Pancreas (tissue), 10 donors: Measurements from ENCODE around the gene BRCC3. TPM values are rescaled to one million over a fixed set of nuclear protein-coding genes. Genes with fewer than 3 reads are reported as not detected.

Experiments used
- ATAC-seq, 4 donors: fragments of 200-7000 bp; cut with Tn5 transposase; one replicate each; pipeline versions ENCODE4 v1.8.0 to v1.9.1; 2020; ENCODE audit warnings: mild to moderate bottlenecking in 4 of 4, moderate library complexity in 4 of 4
- DNase-seq, 6 donors: peaks; one replicate each; pipeline ENCODE4 v3.0.0-alpha.2; 2020
- FAIRE-seq: peaks from 2 replicates; lab custom pipeline; 2012; peaks lifted over from hg19 to GRCh38; lab: Jason Lieb, UNC
- H3K27ac ChIP-seq, 4 donors: fragments of 200-600 bp; sonication (generic); 1 replicate in 3 of 4; 2 replicates in 1 of 4; pipeline versions ENCODE4 v1.5.0 to v1.8.0; 2020
- H3K27me3 ChIP-seq, 4 donors: fragments of 200-600 bp; one replicate each; pipeline ENCODE4 v1.8.0; 2021
- H3K36me3 ChIP-seq, 3 donors: fragments of 200-600 bp; sonication (generic) in 1 of 3; one replicate each; pipeline versions ENCODE4 v1.5.0 to v1.8.0; 2020 to 2021
- H3K4me1 ChIP-seq, 3 donors: fragments of 200-600 bp; one replicate each; pipeline ENCODE4 v1.8.0; 2021
- H3K4me3 ChIP-seq, 4 donors: fragments of 200-600 bp; sonication (generic) in 2 of 4; one replicate each; pipeline versions ENCODE4 v1.5.0 to v1.8.0; 2020 to 2021
- H3K9me3 ChIP-seq, 4 donors: fragments of 200-600 bp; one replicate each; pipeline ENCODE4 v1.8.0; 2021
- WGBS, 2 donors: extraction: QIAGEN DNeasy Blood & Tissue Kit; methylation state at CpG; one replicate each; pipeline ENCODE4 v1.1.7; 2013; 5-methylcytosine and 5-hydroxymethylcytosine counted together
- intact Hi-C, 3 donors: fragments of 100-400 bp; cut with DNase I; formaldehyde crosslinking; loops; one replicate each; pipeline versions ENCODE4 v1.11.1 to v1.14.2; 2022
- polyA plus RNA-seq, 2 donors: library from polyadenylated mRNA; stranded (reverse); fragments of 200-250 nt; gene quantifications; one replicate each; pipeline ENCODE4 v1.2.3, GENCODE V29; 2013
- total RNA-seq, 6 donors: library from RNA; stranded (reverse); fragmentation: NEBNext Ultra II Directional in 4 of 6; extraction: Animal tissue kit (Norgen Biotek cat#: 25700) in 4 of 6; gene quantifications; one replicate each; pipeline versions ENCODE4 v1.2.1 to v1.2.4, GENCODE V29; 2021 to 2023
- TF ChIP-seq, protein P1 (sequence below), 4 donors: fragments of 200-600 bp; sonication (generic) in 3 of 4; IDR thresholded peaks; one replicate each; pipeline versions ENCODE4 v1.5.0 to v1.8.0; 2021; ENCODE audit warnings: antibody characterized with exemption in 4 of 4
- donor health status: healthy with polysubstance abuse.
- donor health status: DM: no; HTN: no; CAD: no; lungs with moderate emphysema.
- donor health status: DM: no; HTN: no; CAD: no.
- donor health status: control.
- donor health status: control.
- donor health status: Bipolar disorder and iron deficiency.
- donor health status: DM: yes; HTN: yes; CAD: no.
- donor health status: DM: no; HTN: no; CAD: no.
- donor health status: DM: no; HTN: no; CAD: no.
- donor health status: DM: yes; HTN: yes; CAD: no.

The BRCC3 gene
- total and polyA plus RNA-seq, 8 donors: 4.6 to 13.2 (median 8.6) TPM

- Histone ChIP-seq H3K4me3 (peak overlapping the region; percentile 37 to 50 (median 44)), H3K36me3 (no peaks in the 10 kb centered on the region), H3K27ac (peak overlapping the region in 3 of 4 donors; percentile 52 to 72 (median 57)), H3K4me1 (peaks cover 0 to 4% (median 0%) of the 10 kb centered on the region in 3 donors), H3K27me3 (no peaks in the 10 kb centered on the region), H3K9me3 (no peaks in the 10 kb centered on the region)
- FAIRE-seq (no peak), ATAC-seq (peak in 3 of 4 donors; percentile 1 to 9 (median 2)), DNase-seq (peak in 2 of 6 donors; percentile 66 to 80)
- TF ChIP-seq, protein P1, sequence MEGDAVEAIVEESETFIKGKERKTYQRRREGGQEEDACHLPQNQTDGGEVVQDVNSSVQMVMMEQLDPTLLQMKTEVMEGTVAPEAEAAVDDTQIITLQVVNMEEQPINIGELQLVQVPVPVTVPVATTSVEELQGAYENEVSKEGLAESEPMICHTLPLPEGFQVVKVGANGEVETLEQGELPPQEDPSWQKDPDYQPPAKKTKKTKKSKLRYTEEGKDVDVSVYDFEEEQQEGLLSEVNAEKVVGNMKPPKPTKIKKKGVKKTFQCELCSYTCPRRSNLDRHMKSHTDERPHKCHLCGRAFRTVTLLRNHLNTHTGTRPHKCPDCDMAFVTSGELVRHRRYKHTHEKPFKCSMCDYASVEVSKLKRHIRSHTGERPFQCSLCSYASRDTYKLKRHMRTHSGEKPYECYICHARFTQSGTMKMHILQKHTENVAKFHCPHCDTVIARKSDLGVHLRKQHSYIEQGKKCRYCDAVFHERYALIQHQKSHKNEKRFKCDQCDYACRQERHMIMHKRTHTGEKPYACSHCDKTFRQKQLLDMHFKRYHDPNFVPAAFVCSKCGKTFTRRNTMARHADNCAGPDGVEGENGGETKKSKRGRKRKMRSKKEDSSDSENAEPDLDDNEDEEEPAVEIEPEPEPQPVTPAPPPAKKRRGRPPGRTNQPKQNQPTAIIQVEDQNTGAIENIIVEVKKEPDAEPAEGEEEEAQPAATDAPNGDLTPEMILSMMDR (IDR thresholded peaks at IDR 0.05): no peak
- intact Hi-C loops: no loop called here
- WGBS, 2 donors: 1 to 35% methylated on average over 25 of the region's 25 CpGs
Measured at GRCh38 chrX:155071694-155072280, 479 bp downstream of the BRCC3 start.

DNA sequence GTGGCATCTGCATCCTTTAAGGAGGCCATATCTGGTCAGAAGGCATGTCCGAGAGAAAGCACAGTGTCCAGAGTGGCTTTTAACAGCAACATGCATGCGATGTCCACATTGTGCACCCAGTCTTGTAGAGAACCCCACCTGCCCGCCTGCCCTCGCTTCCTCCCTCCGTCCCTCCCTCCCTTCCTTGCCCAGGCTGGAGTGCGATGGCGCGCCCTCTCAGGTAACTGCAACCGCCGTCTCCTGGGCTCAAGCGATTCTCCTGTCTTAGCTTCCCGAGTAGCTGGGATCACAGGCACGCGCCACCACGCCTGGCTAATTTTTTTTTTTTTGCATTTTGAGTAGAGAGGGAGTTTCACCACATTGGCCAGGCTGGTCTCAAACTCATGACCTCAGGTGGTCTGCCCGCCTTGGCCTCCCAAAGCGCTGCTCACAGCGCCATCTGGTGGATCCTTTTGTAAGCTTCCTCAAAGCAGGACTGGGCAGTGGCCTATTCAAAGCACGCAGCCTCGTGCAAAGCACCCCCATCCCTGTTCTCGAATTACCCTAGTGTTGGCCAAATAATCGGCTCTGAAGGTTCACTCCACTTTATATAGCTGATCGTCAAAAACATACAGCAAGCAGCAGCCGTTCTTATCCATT is 15.0 kb downstream of the BRCC3 start:
- no peaks in the 10 kb centered on the region for H3K27me3 ChIP-seq
- 67 to 70% methylated on average over 24 of the region's 24 CpGs for WGBS, 2 donors
- no peak overlapping the region for H3K4me3 ChIP-seq
- TF ChIP-seq, protein P1 (IDR thresholded peaks at IDR 0.05): peak in 3 of 4 donors; percentile 13 to 36 (median 14)
- no peaks in the 10 kb centered on the region for H3K9me3 ChIP-seq
- no peaks in the 10 kb centered on the region for H3K4me1 ChIP-seq
- FAIRE-seq: no peak
- ATAC-seq: peak; percentile 62 to 80 (median 70)
- peak in 3 of 6 donors; percentile 20 to 43 (median 34) for DNase-seq
- H3K36me3 ChIP-seq: no peaks in the 10 kb centered on the region
- intact Hi-C loops: no loop called here
- H3K27ac ChIP-seq: no peak overlapping the region

GRCh38 chrX:155086961-155087735 is 15.8 kb downstream of the BRCC3 start:
- FAIRE-seq: no peak
- peak in 1 of 6 donors; percentile 49 for DNase-seq

GRCh38 chrX:155094468-155095061 is 23.3 kb downstream of the BRCC3 start:
- Histone ChIP-seq H3K36me3 (peaks cover 0 to 5% (median 0%) of the 10 kb centered on the region in 3 donors), H3K27ac (no peak overlapping the region), H3K4me3 (no peak overlapping the region), H3K4me1 (no peaks in the 10 kb centered on the region), H3K9me3 (no peaks in the 10 kb centered on the region), H3K27me3 (no peaks in the 10 kb centered on the region)
- TF ChIP-seq, protein P1 (IDR thresholded peaks at IDR 0.05): peak in 3 of 4 donors; percentile 13 to 50 (median 44)
- DNase-seq: no peak
- ATAC-seq: peak; percentile 62 to 80 (median 69)
- 22 to 32% methylated on average over 4 of the region's 4 CpGs for WGBS, 2 donors
- FAIRE-seq: no peak
- intact Hi-C loops: no loop called here

More at GRCh38 chrX:155086961-155087735, 15.8 kb downstream of the BRCC3 start:
- H3K4me1 ChIP-seq: no peaks in the 10 kb centered on the region
- WGBS, 2 donors: 83 to 92% methylated on average over 26 of the region's 26 CpGs
- H3K9me3 ChIP-seq: no peaks in the 10 kb centered on the region
- no peak overlapping the region for H3K27ac ChIP-seq
- H3K36me3 ChIP-seq: peaks cover 0 to 5% (median 0%) of the 10 kb centered on the region in 3 donors
- no peak overlapping the region for H3K4me3 ChIP-seq
- no peaks in the 10 kb centered on the region for H3K27me3 ChIP-seq
- TF ChIP-seq, protein P1 (IDR thresholded peaks at IDR 0.05): no peak
- ATAC-seq: no peak
- intact Hi-C loops: no loop called here
